ENCODE data around the gene KCNMA1. TPM values are rescaled to one million over a fixed set of nuclear protein-coding genes. Genes with fewer than 3 reads are reported as not detected.

The KCNMA1 gene
- total RNA-seq, 1 donor from 2014 or later = 0.21 TPM

GRCh38 chr10:77516575-77516974 lies 121.0 kb downstream of the KCNMA1 start:
- Mint-ChIP-seq H3K9me3 (no peaks in the 10 kb centered on the region), H3K27ac (no peak overlapping the region), H3K4me1 (ENCODE audit: low read depth) (no peaks in the 10 kb centered on the region), H3K27me3 (ENCODE audit: low read depth) (no peaks in the 10 kb centered on the region), H3K4me3 (ENCODE audit: low read depth) (no peak overlapping the region), H3K36me3 (ENCODE audit: low read depth) (no peaks in the 10 kb centered on the region)
- DNase-seq (ENCODE audit: low spot score) = no peak
- intact Hi-C loops (cut with micrococcal nuclease) = no loop called here

- no peaks in the 10 kb centered on the region for H3K9me3 Mint-ChIP-seq
- no peak for DNase-seq (ENCODE audit: low spot score)
- H3K4me3 Mint-ChIP-seq (ENCODE audit: low read depth) = no peak overlapping the region
- intact Hi-C loops (cut with micrococcal nuclease) = no loop called here
- H3K27ac Mint-ChIP-seq = no peak overlapping the region
- H3K27me3 Mint-ChIP-seq (ENCODE audit: low read depth) = no peaks in the 10 kb centered on the region
- H3K36me3 Mint-ChIP-seq (ENCODE audit: low read depth) = no peaks in the 10 kb centered on the region
- H3K4me1 Mint-ChIP-seq (ENCODE audit: low read depth) = no peaks in the 10 kb centered on the region
Observed at GRCh38 chr10:77514870-77515269, 122.7 kb downstream of the KCNMA1 start.

DNA sequence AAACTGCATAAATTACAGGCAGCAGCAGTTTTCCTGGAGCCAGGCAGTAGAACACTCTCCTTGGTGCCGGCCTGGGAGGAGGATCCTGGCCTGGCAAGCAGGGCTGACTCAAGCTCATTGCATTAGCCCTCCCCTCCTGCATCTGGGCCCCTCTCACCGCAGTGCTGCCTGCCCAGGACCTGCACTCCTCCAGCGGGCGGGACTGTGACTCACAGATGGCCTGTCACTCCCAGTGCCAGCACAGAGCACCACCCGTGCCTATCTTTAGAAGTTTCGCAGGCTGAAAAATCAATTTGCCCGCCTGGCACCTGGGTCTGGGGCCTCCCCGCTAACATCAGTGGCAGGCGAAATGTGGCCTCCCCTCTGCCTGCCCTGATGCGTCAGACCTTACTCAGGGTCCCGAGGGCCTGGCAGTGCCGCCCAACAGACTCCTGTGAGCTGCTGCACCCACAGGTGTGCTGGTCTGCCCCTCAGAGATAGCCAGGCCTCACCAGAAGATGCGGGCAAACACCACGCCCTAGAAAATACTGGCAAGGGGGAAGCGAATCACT lies 123.8 kb downstream of the KCNMA1 start:
- intact Hi-C loops (cut with micrococcal nuclease) = no loop called here
- no peak overlapping the region for H3K27ac Mint-ChIP-seq

GRCh38 chr10:77513220-77513619 lies 124.4 kb downstream of the KCNMA1 start:
- no peaks in the 10 kb centered on the region for H3K9me3 Mint-ChIP-seq
- H3K36me3 Mint-ChIP-seq (ENCODE audit: low read depth) = no peaks in the 10 kb centered on the region
- intact Hi-C loops (cut with micrococcal nuclease) = no loop called here
- H3K4me3 Mint-ChIP-seq (ENCODE audit: low read depth) = no peak overlapping the region
- no peaks in the 10 kb centered on the region for H3K4me1 Mint-ChIP-seq (ENCODE audit: low read depth)
- no peaks in the 10 kb centered on the region for H3K27me3 Mint-ChIP-seq (ENCODE audit: low read depth)
- no peak overlapping the region for H3K27ac Mint-ChIP-seq
- DNase-seq (ENCODE audit: low spot score) = no peak

More for the DNA sequence above, 123.8 kb downstream of the KCNMA1 start:
- H3K27me3 Mint-ChIP-seq (ENCODE audit: low read depth) = no peaks in the 10 kb centered on the region
- H3K4me1 Mint-ChIP-seq (ENCODE audit: low read depth) = no peaks in the 10 kb centered on the region
- no peaks in the 10 kb centered on the region for H3K9me3 Mint-ChIP-seq
- H3K36me3 Mint-ChIP-seq (ENCODE audit: low read depth) = no peaks in the 10 kb centered on the region
- H3K4me3 Mint-ChIP-seq (ENCODE audit: low read depth) = no peak overlapping the region
- DNase-seq (ENCODE audit: low spot score) = no peak

- Mint-ChIP-seq H3K9me3 (no peaks in the 10 kb centered on the region), H3K4me3 (ENCODE audit: low read depth) (no peak overlapping the region), H3K27ac (no peak overlapping the region), H3K27me3 (ENCODE audit: low read depth) (no peaks in the 10 kb centered on the region), H3K36me3 (ENCODE audit: low read depth) (no peaks in the 10 kb centered on the region), H3K4me1 (ENCODE audit: low read depth) (no peaks in the 10 kb centered on the region)
- intact Hi-C loops (cut with micrococcal nuclease) = no loop called here
- no peak for DNase-seq (ENCODE audit: low spot score)
Observed at GRCh38 chr10:77512219-77512578, 125.4 kb downstream of the KCNMA1 start.

GRCh38 chr10:77511498-77512218 lies 126.0 kb downstream of the KCNMA1 start:
- intact Hi-C loops (cut with micrococcal nuclease) = no loop called here
- no peaks in the 10 kb centered on the region for H3K9me3 Mint-ChIP-seq
- no peaks in the 10 kb centered on the region for H3K4me1 Mint-ChIP-seq (ENCODE audit: low read depth)
- no peak overlapping the region for H3K27ac Mint-ChIP-seq
- H3K27me3 Mint-ChIP-seq (ENCODE audit: low read depth) = peaks cover under 1% of the 10 kb centered on the region
- H3K36me3 Mint-ChIP-seq (ENCODE audit: low read depth) = no peaks in the 10 kb centered on the region
- DNase-seq (ENCODE audit: low spot score) = no peak
- H3K4me3 Mint-ChIP-seq (ENCODE audit: low read depth) = no peak overlapping the region

DNA sequence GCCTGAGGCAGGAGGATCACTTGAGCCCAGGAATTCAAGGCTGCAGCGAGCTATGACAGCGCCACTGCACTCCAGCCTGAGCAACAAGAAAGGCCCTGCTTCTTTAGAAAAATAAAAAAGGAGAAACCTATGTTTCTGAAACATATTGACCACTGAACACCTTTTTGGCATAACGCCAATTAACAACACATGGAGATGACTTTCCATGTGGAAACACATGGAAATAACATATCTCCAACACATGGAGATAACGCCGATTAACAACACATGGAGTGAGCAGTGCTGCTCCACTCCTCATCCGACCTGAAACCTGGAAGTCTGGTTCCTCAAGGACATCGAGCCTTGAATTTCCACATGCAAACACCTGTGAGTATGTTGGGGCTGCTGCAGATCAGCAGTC lies 126.9 kb downstream of the KCNMA1 start:
- intact Hi-C loops (cut with micrococcal nuclease) = no loop called here
- Mint-ChIP-seq H3K36me3 (ENCODE audit: low read depth) (no peaks in the 10 kb centered on the region), H3K27ac (no peak overlapping the region), H3K9me3 (no peaks in the 10 kb centered on the region), H3K27me3 (ENCODE audit: low read depth) (peaks cover 5% of the 10 kb centered on the region), H3K4me3 (ENCODE audit: low read depth) (no peak overlapping the region), H3K4me1 (ENCODE audit: low read depth) (no peaks in the 10 kb centered on the region)
- no peak for DNase-seq (ENCODE audit: low spot score)

DNA sequence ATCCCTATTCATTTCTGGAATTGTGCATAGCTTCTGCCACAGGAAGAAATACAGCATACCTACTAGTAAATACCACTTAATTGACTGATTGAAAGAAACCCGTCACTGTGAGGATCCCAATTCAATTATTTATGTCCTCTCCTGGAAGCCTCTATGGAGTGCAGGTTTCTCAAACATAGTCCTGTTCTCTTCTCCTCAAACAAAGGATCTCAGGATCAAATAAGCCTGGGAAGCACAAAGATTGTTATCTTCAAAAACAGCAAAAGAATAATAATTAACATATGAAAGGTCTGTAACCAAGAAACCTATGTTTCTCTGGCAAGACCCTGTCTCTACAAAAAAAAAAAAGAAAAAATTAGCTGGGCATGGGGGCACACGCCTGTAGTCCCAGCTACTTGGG lies 127.3 kb downstream of the KCNMA1 start:
- H3K9me3 Mint-ChIP-seq = no peaks in the 10 kb centered on the region
- H3K36me3 Mint-ChIP-seq (ENCODE audit: low read depth) = no peaks in the 10 kb centered on the region
- no peak overlapping the region for H3K4me3 Mint-ChIP-seq (ENCODE audit: low read depth)
- no peak for DNase-seq (ENCODE audit: low spot score)
- H3K27ac Mint-ChIP-seq = no peak overlapping the region
- intact Hi-C loops (cut with micrococcal nuclease) = no loop called here
- no peaks in the 10 kb centered on the region for H3K4me1 Mint-ChIP-seq (ENCODE audit: low read depth)
- peaks cover 5% of the 10 kb centered on the region for H3K27me3 Mint-ChIP-seq (ENCODE audit: low read depth)

DNA sequence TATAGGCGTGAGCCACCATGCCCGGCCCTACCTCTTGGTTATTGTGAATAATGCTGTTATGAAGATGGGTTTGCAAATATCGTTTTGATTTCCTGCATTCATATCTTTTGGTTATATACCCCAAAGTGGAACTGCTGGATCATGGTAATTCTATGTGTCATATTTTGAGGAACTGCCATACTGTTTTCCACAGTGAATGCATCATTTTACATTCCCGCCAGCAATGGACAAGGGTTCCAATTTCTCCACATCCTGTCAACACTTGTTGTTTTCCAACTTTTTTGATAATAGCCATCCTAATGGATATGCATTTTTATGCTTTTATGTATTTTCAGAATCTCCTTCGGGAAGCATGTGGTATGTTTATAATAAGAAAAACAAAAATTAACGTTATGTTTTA lies 128.2 kb downstream of the KCNMA1 start:
- intact Hi-C loops (cut with micrococcal nuclease) = no loop called here
- DNase-seq (ENCODE audit: low spot score) = no peak
- H3K27ac Mint-ChIP-seq = no peak overlapping the region
- no peaks in the 10 kb centered on the region for H3K4me1 Mint-ChIP-seq (ENCODE audit: low read depth)
- peaks cover 5% of the 10 kb centered on the region for H3K27me3 Mint-ChIP-seq (ENCODE audit: low read depth)
- H3K36me3 Mint-ChIP-seq (ENCODE audit: low read depth) = no peaks in the 10 kb centered on the region
- no peak overlapping the region for H3K4me3 Mint-ChIP-seq (ENCODE audit: low read depth)
- H3K9me3 Mint-ChIP-seq = no peaks in the 10 kb centered on the region

DNA sequence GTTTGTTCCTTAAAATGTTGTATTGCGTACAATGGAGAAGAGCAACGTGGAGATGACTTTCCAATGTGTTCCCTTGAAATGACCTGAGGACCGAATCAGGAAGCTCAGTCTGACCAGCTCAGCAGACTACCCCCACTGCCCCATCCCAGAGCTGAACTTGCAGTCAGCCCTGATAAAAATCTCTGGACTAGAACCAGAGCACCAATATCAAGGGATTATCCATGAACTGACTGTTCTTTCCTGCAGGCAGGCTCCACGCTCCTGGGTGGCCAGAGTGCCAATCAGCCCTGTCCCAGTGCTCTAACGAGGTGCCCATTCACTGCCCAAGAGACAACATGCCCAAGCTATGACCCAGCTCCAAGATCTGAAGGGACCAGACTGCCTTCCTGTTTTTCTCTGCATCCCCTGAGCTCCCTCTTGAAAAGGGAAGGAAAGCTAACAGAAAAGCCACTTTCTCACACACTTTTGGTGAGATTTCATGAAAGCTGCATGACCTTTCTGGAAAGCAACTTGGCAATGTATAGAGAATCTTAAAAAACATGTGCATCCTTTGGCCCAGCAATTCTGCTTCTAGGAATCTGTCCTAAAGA lies 130.2 kb downstream of the KCNMA1 start:
- no peaks in the 10 kb centered on the region for H3K4me1 Mint-ChIP-seq (ENCODE audit: low read depth)

DNA sequence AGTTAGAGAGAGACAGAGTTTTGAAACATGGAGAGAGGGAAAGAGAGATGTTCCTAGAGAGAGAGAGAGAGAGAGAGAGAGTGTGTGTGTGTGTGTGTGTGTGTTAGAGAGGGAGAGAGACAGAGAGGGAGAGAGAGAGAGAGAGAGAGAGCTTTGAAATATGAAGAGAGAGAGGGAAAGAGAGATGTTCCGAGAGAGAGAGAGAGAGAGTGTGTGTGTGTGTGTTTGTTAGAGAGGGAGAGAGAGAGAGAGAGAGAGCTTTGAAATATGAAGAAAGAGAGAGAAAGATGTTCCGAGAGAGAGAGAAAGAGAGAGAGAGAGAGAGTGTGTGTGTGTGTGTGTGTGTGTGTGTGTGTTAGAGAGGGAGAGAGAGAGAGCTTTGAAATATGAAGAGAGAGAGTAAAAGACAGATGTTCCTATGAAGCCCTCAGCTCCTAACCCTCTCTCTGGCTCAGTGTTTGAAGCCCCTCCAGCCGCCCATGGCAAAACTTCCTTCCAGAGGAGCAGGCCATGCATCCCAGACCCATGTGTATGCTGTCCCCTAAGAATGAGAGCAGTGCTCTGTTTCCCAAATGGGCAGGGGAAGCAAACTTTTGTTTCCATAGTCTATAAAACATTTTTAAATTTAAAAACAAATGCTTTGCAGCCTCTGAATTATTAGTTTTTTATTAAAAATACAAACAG lies 130.9 kb downstream of the KCNMA1 start:
- intact Hi-C loops (cut with micrococcal nuclease) = no loop called here
- Mint-ChIP-seq H3K4me3 (ENCODE audit: low read depth) (no peak overlapping the region), H3K27ac (no peak overlapping the region)

More for the DNA sequence above, 130.2 kb downstream of the KCNMA1 start:
- Mint-ChIP-seq H3K4me3 (ENCODE audit: low read depth) (no peak overlapping the region), H3K27me3 (ENCODE audit: low read depth) (peaks cover 5% of the 10 kb centered on the region), H3K36me3 (ENCODE audit: low read depth) (no peaks in the 10 kb centered on the region), H3K9me3 (no peaks in the 10 kb centered on the region), H3K27ac (no peak overlapping the region)
- DNase-seq (ENCODE audit: low spot score) = no peak
- intact Hi-C loops (cut with micrococcal nuclease) = no loop called here

GRCh38 chr10:77505431-77506334 lies 131.9 kb downstream of the KCNMA1 start:
- Mint-ChIP-seq H3K9me3 (no peaks in the 10 kb centered on the region), H3K4me1 (ENCODE audit: low read depth) (peaks cover 3% of the 10 kb centered on the region), H3K36me3 (ENCODE audit: low read depth) (no peaks in the 10 kb centered on the region), H3K27ac (no peak overlapping the region), H3K27me3 (ENCODE audit: low read depth) (peaks cover 5% of the 10 kb centered on the region), H3K4me3 (ENCODE audit: low read depth) (no peak overlapping the region)
- DNase-seq (ENCODE audit: low spot score) = no peak
- intact Hi-C loops (cut with micrococcal nuclease) = no loop called here

More for the DNA sequence above, 130.9 kb downstream of the KCNMA1 start:
- Mint-ChIP-seq H3K36me3 (ENCODE audit: low read depth) (no peaks in the 10 kb centered on the region), H3K4me1 (ENCODE audit: low read depth) (peaks cover 1% of the 10 kb centered on the region), H3K9me3 (no peaks in the 10 kb centered on the region), H3K27me3 (ENCODE audit: low read depth) (peaks cover 5% of the 10 kb centered on the region)
- DNase-seq (ENCODE audit: low spot score) = no peak

Measured in activated T-helper 2 cell treated with anti-CD3 and anti-CD28 coated beads, Interferon-gamma antibody, Interleukin-2, Interleukin-4, amounts not matched to agents 10 μg/mL and 5 μg/mL and 100 μg/mL, durations not matched to agents 14 hours and 24 hours and 36 hours (primary cell).